Stimulated activated CD8-positive, alpha-beta memory T cell treated with anti-CD3 and anti-CD28 coated beads, Interleukin-12 subunit alpha, Interleukin-12 subunit beta, amount 100 ng/mL, for 24 hours (primary cell): ENCODE measurements around the gene AP5M1.
"Not testable (repeated sequence)": the region's sequence is repeated elsewhere in the genome, so short reads cannot be mapped to it uniquely, and the experiment has no call there.

Experiments
- DNase-seq: peaks from one replicate; pipeline ENCODE4 v3.0.0-alpha.2; 2020; ENCODE audit errors: extremely low read depth

Gene AP5M1

GRCh38 chr14:57291692-57292647 lies 23.2 kb downstream of the AP5M1 start:
- DNase-seq, result no peak

GRCh38 chr14:57293866-57294837 lies 25.4 kb downstream of the AP5M1 start:
- no peak for DNase-seq

GRCh38 chr14:57295239-57295638 lies 26.5 kb downstream of the AP5M1 start:
- DNase-seq, result no peak

GRCh38 chr14:57297852-57298251 lies 29.1 kb downstream of the AP5M1 start:
- DNase-seq, result no peak

- DNase-seq, result no peak
Measured at GRCh38 chr14:57299511-57299910, 30.7 kb downstream of the AP5M1 start.

- no peak for DNase-seq
Measured at GRCh38 chr14:57302883-57303282, 34.1 kb downstream of the AP5M1 start.

- DNase-seq, result no peak
Measured at GRCh38 chr14:57314396-57315089, 45.8 kb downstream of the AP5M1 start.

GRCh38 chr14:57317248-57317833 lies 48.6 kb downstream of the AP5M1 start:
- peak; percentile 34 for DNase-seq

GRCh38 chr14:57319636-57320192 lies 50.9 kb downstream of the AP5M1 start:
- DNase-seq, result no peak

- no peak for DNase-seq
Measured at GRCh38 chr14:57323721-57324120, 55.0 kb downstream of the AP5M1 start.

- no peak for DNase-seq
Measured at GRCh38 chr14:57326253-57326652, 57.5 kb downstream of the AP5M1 start.

GRCh38 chr14:57329833-57330232 lies 61.1 kb downstream of the AP5M1 start:
- DNase-seq, result no peak

- not testable (repeated sequence) for DNase-seq
Measured at GRCh38 chr14:57332475-57332874, 63.7 kb downstream of the AP5M1 start.

GRCh38 chr14:57333726-57334125 lies 65.0 kb downstream of the AP5M1 start:
- not testable (repeated sequence) for DNase-seq

GRCh38 chr14:57343545-57344297 lies 75.0 kb downstream of the AP5M1 start:
- DNase-seq, result not testable (repeated sequence)

GRCh38 chr14:57345106-57345505 lies 76.3 kb downstream of the AP5M1 start:
- DNase-seq, result no peak

- no peak for DNase-seq
Measured at GRCh38 chr14:57346741-57347140, 78.0 kb downstream of the AP5M1 start.
